ENCODE measurements around the gene CA9.

The CA9 gene

DNA sequence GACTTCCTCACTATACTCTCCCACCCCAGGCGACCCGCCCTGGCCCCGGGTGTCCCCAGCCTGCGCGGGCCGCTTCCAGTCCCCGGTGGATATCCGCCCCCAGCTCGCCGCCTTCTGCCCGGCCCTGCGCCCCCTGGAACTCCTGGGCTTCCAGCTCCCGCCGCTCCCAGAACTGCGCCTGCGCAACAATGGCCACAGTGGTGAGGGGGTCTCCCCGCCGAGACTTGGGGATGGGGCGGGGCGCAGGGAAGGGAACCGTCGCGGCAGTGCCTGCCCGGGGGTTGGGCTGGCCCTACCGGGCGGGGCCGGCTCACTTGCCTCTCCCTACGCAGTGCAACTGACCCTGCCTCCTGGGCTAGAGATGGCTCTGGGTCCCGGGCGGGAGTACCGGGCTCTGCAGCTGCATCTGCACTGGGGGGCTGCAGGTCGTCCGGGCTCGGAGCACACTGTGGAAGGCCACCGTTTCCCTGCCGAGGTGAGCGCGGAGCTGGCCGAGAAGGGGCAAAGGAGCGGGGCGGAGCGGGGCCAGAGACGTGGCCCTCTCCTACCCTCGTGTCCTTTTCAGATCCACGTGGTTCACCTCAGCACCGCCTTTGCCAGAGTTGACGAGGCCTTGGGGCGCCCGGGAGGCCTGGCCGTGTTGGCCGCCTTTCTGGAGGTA, 2.1 kb downstream of the CA9 start:
- no peak for DNase-seq (ENCODE audit: low read depth)

DNA sequence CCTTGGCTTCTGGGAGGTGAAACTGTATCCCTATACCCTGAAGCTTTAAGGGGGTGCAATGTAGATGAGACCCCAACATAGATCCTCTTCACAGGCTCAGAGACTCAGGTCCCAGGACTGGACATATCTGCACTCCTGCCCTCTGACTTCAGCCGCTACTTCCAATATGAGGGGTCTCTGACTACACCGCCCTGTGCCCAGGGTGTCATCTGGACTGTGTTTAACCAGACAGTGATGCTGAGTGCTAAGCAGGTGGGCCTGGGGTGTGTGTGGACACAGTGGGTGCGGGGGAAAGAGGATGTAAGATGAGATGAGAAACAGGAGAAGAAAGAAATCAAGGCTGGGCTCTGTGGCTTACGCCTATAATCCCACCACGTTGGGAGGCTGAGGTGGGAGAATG, 5.4 kb downstream of the CA9 start:
- DNase-seq (ENCODE audit: low read depth) = no peak

DNA sequence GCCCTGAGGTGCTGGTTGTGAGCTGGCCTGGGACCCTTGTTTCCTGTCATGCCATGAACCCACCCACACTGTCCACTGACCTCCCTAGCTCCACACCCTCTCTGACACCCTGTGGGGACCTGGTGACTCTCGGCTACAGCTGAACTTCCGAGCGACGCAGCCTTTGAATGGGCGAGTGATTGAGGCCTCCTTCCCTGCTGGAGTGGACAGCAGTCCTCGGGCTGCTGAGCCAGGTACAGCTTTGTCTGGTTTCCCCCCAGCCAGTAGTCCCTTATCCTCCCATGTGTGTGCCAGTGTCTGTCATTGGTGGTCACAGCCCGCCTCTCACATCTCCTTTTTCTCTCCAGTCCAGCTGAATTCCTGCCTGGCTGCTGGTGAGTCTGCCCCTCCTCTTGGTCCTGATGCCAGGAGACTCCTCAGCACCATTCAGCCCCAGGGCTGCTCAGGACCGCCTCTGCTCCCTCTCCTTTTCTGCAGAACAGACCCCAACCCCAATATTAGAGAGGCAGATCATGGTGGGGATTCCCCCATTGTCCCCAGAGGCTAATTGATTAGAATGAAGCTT, 6.1 kb downstream of the CA9 start:
- no peak for DNase-seq (ENCODE audit: low read depth)

DNA sequence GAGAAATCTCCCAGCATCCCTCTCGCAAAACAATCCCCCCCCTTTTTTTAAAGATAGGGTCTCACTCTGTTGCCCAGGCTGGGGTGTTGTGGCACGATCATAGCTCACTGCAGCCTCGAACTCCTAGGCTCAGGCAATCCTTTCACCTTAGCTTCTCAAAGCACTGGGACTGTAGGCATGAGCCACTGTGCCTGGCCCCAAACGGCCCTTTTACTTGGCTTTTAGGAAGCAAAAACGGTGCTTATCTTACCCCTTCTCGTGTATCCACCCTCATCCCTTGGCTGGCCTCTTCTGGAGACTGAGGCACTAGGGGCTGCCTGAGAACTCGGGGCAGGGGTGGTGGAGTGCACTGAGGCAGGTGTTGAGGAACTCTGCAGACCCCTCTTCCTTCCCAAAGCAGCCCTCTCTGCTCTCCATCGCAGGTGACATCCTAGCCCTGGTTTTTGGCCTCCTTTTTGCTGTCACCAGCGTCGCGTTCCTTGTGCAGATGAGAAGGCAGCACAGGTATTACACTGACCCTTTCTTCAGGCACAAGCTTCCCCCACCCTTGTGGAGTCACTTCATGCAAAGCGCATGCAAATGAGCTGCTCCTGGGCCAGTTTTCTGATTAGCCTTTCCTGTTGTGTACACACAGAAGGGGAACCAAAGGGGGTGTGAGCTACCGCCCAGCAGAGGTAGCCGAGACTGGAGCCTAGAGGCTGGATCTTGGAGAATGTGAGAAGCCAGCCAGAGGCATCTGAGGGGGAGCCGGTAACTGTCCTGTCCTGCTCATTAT, 6.8 kb downstream of the CA9 start:
- no peak for DNase-seq (ENCODE audit: low read depth)

DNA sequence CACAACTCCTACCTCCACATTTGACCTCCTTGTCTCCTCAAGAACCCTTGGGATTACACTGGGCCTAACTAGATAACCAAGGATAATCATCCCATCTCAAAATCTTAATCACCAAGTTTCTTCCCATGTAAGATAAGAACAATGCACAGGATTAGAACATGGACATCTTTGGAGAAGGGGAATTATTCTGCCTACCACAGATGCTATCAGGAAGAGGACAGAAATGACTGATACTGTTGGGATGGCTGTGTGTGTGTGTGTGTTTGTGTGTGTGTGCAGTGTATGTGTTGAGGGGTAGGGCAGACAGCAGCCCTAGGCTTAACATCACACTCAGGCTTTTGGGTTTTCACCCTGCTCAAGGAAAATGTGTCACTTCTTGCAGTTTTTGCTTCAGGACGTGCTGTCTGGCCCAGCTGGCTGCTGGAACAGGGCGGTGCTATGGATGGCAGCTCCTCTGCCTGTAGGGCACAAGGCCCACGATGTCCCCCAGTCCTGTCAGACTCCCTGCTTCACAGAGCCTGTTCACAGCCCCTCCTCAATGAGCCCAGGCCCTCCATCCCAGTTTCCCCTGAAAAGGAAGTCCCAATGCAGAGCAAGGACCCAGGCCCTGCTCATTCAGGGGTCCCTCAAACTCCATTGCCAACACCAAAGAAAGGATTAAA, 7.7 kb downstream of the CA9 start:
- no peak for DNase-seq (ENCODE audit: low read depth)

DNA sequence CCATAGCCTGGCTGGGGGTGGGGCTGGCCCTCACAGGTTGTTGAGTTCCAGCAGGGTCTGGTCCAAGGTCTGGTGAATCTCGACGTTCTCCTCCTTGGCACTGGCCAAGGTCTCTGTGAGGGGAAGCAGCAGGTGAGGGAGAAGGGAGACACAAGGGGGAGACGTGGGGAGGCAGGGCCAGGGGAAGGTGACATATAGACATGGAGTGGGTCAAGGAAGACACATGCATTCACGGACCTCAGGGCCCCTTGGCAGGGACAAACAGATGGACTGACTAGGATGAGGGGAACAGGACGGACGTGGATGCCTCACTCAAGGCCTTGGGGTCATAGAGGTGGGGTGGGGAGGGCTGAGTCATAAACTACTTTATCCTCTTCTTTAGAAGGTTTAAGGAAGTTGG, 8.3 kb downstream of the CA9 start:
- DNase-seq (ENCODE audit: low read depth) = no peak

DNA sequence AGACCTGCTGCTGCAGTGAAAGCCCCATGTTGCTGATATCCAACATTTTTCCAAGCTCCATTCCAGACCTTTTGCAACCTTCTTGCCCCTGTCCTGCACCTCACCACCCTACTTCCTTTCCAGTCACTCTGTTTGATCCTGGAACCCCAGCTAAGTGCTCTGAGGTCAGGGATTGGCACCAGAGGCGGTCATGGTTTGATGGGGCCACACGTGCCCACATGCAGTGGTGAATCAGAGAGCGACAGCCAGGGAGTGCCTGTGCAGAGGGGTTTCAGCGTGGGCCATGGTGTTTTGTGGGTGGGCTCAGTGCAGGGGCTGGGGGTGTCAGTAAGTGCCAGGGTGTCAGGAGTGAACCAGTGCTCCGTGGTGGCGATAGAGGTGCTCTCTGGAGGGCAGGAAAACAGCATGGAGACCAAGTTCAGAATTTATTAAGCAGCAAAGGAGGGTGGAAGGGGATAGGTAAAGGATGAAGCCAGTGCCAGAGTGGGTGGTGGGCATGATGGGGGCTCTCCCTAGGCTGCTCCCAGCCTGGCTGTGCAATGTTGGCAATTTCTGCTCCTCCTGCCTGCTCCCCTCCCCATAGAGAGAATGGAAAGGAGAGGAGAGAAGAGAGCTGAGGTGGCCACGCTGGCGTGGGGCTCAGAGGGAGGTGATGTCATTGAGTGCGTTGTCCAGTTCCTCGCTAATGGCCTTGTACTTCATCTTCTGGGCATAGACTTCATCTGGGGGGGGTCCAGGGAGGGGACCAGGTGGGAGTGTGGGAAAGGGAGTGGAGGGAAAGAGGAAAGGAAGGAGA, 9.0 kb downstream of the CA9 start:
- DNase-seq (ENCODE audit: low read depth) = no peak

DNA sequence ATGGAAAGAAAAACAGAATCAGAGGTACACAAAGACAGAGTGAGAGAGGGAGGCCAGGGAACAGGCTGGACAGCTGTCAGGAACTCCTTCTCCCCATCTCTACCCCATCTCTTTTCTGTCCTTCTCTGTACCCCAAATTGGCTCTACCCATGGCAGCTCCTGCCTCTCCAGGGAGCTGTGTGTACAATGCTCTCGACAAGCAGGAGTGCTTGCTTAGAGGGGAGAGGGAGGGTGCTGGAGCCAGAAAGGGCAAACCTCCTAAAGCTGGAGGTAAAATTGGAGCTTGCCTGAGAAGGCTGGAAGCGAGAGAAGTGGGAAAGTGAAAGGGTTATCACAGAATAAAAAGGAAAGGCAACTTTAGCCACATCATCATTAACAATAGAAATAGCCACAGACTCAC, 9.6 kb downstream of the CA9 start:
- no peak for DNase-seq (ENCODE audit: low read depth)

DNA sequence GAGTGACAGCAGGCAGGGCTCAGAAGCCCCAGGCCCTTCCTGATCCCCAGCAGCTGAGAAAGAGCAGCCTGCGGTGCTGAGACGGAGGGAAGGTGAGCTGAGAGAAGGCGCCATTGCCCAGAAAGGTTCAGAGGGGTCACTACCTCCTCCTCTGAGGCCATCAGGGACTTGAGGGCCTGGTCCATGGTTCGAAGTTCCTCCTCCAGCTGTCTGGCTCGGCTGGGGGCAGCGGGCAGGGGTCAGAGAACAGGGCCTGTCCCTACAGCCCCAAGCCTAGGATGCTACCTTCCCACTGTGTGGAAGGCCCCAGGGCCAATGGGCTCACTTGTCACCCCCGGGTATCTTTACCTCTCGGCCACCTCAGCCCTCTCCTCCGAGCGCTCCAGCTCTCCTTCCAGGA, 11.2 kb downstream of the CA9 start:
- DNase-seq (ENCODE audit: low read depth) = no peak

DNA sequence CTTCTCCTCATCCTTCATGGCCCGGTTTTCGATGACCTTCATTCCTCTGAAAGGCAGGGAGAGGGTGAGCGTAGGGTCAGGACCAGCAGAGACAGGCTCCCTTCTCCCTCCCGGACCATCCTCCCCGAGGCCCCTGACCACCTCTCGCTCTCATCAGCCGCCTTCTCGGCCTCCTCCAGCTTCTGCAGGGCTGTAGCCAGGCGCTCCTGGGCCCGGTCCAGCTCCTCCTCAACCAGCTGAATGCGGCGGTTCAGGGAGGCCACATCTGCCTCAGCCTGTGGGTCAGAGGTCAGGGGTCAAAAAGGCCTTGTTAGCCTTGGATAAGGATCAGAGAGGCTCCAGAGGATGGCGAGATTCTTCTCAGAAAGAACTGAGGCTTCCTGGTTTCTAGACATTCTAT, 11.8 kb downstream of the CA9 start:
- DNase-seq (ENCODE audit: low read depth) = no peak

DNA sequence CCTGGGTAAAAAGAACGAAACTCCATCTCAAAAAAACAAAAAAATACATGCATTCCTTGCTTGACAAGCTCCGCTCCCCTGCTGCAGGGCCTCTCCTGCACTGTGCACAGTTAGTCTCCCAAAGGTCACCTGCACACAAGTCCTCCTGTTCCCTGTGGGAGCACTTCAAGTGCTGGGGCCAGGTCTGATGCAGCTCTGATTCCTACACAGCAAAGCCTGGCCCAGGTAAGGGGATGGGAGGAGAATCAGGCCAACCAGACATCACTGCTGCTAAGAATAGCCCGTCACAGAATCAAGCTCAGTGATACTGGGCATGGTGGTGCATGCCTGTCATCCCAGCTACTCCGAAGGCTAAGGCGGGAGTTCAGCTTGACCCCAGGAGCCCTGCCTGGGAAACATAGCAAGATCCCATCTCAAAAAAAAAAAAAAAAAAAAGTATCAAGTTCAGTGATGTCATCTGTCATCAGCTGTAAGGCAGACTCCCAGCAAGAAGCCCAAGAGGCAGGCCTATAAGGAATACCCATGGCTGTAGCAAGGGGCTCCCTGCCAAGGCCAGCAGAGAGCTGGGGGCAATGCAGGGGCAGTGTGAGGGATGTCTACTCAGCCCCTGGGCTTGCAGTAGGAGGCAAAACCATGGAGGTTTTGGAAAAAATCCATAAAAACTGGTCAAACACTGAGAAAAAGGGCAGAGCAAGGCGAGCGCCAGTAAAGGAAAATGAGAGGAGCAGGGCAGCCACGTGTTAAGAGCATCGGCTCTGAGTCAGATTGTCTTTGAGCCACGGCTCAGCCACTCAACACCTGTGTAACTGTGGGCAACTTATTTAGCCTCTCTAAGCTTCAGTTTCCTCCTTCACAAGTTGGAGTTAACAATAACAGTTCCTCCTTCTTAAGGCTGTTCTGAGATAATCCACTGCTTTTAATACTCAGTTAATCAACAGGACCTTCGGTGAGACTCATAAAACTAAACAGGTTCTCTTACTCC, 12.8 kb downstream of the CA9 start:
- no peak for DNase-seq (ENCODE audit: low read depth)

DNA sequence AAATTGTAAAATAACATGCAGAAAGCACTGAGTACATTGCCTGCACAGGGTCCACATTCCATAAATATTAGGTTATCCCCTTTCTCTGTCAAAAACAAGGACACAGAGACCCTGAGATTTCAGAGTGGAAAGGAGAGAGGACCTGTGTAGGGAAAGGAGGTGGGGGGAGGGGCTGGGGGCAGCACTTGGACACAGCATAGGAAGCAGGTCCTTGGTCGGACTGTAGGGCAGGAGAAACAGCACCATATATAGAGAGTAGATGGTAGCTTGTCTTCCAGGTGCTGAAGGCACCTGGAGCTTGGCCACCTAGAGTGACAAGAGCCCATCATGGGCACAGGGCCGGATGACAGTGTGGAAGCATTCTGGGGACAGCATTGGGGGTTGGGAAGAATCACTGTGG, 13.6 kb downstream of the CA9 start:
- DNase-seq (ENCODE audit: low read depth) = no peak

DNA sequence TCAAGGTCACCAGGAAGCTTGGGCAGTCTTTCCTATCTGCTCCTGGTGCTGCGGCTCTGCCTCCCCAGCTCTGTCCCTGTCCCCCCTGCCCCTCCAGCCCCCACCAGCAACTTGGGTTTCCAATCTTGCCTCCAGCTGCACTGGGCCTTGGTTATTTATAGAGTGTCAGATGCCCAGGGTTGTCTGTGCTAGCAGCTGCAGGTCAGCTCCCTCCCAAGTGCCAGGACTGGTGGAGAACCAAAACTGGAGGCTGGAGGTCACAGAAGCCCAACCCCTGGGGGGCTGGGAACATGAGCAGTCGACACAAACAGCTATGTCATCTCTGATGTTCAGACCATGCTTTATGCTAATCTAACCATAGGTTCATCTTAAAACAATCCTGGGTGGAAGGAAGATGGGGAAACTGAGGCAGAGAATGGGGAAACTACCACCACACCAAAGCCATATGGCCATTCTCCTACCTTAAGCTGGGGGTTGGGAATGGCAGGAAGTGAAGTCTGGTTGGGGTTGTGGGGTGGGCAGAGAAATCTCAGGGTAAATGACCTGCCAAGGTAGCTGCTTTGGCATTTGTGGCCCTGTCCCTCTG, 14.3 kb downstream of the CA9 start:
- DNase-seq (ENCODE audit: low read depth) = no peak

DNA sequence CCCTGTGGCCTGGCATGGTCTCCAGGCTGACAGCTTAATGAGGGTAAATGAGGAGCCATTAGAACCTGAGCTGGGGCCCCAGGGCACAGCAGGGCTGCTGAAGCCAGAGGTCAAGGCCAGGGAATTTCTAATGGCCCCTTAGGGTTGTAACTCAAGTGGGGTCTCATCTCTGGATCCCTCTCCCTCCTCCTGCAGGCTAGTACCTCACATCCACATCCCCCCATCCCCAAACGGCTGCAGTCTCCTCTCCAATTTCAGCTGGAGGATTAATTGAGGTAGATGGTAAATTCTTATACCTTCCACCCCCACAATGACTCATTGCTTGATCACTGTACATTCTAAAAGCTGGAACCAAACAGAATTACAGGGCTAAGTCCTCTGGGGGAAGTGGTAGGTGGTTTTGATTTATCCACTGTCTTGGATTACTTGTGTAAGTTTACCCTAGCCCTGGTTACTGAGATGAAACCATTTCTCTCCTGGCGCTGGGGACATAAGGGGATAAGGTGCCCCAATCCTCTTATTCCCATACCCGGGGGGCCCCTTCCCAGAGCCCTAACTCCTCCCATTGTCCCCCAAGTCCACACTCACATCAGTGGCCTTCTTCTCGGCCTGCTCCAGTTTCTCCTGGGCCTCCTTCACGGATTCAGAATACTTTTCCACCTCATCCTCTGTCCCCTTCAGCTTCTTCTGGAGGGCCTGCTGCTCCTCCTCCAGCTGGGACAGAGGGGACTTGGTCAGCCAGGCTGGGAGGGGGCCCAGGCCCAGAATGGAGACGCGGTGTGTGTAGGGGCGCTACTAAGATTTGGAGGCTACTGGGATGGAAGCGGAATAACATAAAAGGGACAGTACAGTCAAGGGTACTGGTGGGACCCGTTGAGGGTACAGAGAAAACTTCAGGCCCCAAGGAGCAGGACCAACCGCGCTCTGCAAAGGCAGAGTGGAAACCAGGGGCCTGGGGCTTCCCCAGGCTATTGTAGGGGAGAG, 15.1 kb downstream of the CA9 start:
- no peak for DNase-seq (ENCODE audit: low read depth)

DNA sequence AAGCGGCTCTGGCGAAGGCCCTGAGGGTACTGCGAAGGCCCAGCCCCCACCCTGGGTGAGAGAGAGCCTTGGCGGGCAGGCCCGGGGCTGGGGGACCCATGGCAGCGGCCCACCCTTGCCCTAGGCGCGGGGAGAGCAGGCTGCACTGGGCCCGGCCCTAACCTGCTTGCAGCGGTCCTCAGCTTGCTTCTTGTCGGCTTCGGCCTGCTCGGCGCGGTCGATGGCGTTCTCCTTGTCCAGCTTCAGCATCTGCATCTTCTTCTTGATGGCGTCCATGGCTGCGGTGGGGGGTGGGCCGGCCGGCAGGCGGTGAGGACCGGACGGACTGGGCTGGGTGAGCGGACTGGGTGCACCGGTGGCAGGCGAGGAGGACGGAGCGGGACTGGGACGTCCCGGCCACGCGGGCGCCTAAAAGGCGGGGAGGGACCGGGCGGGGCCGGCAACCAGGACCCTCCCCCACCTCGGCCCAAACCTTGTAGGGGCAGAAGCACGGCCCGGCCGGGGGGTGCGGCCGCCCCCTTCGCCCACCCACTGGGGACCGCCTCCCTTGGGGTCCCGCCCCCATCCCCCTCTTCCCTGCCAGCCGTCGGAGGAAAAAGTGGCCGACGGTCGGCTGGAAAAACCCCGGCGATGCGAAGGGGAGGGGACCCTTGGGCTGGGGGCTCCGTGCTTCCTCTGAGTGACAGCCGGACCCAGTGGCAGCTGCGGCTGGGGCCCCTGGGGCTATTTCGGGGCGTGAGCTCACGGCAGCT, 16.0 kb downstream of the CA9 start, which contains the start of gene TPM2:
Gene TPM2 (minus strand): TSS at position 384 of the 752 bp plus-strand sequence. CDS start 108 bp downstream, at position 276.
- no peak for DNase-seq (ENCODE audit: low read depth)

DNA sequence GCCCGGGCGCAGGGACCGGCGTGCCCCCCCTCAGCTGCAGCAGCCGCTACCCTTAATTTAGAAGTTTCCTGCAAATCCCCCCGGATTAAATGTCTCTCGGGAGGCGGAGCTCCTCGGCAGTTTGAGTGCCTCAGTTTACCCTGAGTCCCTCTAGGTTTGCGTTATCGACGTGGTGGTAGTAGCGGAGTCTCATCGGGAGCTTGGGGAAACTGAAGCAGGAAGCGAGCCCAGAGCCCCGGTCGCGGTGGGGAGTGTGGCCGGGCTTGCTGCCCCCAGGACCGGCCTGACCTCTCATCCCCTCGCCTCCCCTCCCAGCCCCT, 16.5 kb downstream of the CA9 start:
- no peak for DNase-seq (ENCODE audit: low read depth)

DNA sequence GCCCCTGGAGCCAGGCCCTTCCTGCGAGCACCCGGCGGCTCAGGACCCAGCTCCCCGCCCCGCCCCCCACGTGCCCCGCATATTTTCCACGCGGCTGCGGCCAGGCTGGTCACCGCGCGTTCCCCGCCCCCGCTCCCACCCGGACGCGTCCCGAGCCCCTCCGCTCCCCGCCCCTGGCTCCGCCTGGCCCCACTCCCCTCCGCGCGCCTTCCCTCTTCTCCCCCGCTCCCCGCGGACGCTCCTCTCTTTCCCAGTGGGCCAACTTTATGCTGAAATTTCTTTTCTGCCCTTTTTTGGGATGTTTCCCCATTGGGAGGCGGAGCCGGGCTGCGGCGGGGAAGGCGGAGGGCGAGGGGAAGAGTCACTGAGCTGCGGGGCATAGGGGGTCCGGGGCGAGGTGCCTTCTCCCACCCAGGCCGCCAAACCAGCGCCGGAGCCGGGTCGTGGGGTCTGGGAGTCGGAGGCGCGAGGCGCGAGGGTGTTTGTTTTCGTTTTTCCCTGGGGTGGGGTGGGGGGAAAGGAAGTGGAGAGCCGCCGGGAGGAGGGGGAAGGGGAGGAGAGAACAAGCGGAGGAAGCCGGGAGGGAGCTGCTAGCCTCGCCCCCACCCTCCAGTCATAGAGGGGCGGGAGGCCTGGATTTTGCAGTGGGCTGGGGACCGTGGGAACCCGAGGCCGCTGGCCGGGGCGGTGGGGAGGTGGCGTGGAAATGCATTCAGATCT, 17.0 kb downstream of the CA9 start:
- no peak for DNase-seq (ENCODE audit: low read depth)

DNA sequence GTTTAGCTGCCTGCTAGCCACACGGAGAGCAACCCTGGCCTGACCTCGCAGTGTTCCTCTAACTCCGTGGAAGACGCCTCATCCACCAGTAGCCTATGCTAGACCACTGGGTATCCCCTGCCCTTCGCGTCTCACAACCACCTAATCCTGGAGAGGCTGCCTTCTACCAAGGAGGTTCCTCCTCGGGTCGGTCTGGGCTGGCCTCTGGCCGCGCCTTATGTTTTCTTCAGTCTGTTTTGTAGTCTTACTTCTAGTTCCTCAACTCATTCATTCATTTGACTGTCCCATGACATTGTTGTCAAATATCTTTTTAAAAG, 17.6 kb downstream of the CA9 start:
- DNase-seq (ENCODE audit: low read depth) = no peak

All from stimulated activated CD8-positive, alpha-beta memory T cell treated with anti-CD3 and anti-CD28 coated beads, Interleukin-12 subunit alpha, Interleukin-12 subunit beta, amount 100 ng/mL, for 1 hour (primary cell).